ENCODE data around the gene PRKN. TPM values are rescaled to one million over a fixed set of nuclear protein-coding genes. Genes with fewer than 3 reads are reported as not detected.

PRKN gene
- total and polyA plus RNA-seq, 2 donors (not counting 1 experiment from before 2014, with no cell fraction given) = 0.43 to 4.6 TPM

- Histone ChIP-seq H2AFZ (ENCODE audit: low read length) (no peak overlapping the region), H3K4me3 (replicated peaks in 1 of 4; ENCODE audit: control extremely low read depth in 1 of 4, insufficient read depth in 1 of 4, low read depth in 3 of 4, low read length in 4 of 4) (no peak overlapping the region), H3K27me3 (ENCODE audit: control insufficient read depth, insufficient read depth, low read length) (no peaks in the 10 kb centered on the region), H3K4me2 (ENCODE audit: extremely low read depth, insufficient read depth, low read length) (no peak overlapping the region), H3K9ac (ENCODE audit: insufficient read depth, low read length) (no peak overlapping the region), H3K27ac (ENCODE audit: insufficient read depth, low read length) (no peak overlapping the region), H4K20me1 (ENCODE audit: control insufficient read depth, extremely low read depth, insufficient read depth, low read length) (no peaks in the 10 kb centered on the region), H3K79me2 (ENCODE audit: control insufficient read depth, insufficient read depth, low read length) (no peaks in the 10 kb centered on the region), H3K9me3 (ENCODE audit: control insufficient read depth, insufficient read depth, low read depth, low read length) (no peaks in the 10 kb centered on the region), H3K36me3 (ENCODE audit: control insufficient read depth, insufficient read depth, low read length) (no peaks in the 10 kb centered on the region), H3K4me1 (ENCODE audit: control insufficient read depth, extremely low read depth, insufficient read depth, low read length) (no peaks in the 10 kb centered on the region)
- no peak for DNase-seq (ENCODE audit: low read depth in 2 of 2)
- no peak for TF ChIP-seq EZH2 (IDR thresholded peaks at IDR 0.05; ENCODE audit: low read length, missing control alignments)
- no peak for TF ChIP-seq CTCF (conservative IDR thresholded peaks at IDR 0.05 in 1 of 2, IDR thresholded peaks at IDR 0.05 in 1 of 2; ENCODE audit: low read depth in 1 of 2, low read length in 2 of 2)
Measured at GRCh38 chr6:161348628-161348994, 1379.0 kb downstream of the PRKN start.

GRCh38 chr6:161347988-161348627 lies 1379.5 kb downstream of the PRKN start:
- no peak overlapping the region for H3K4me2 ChIP-seq (ENCODE audit: extremely low read depth, insufficient read depth, low read length)
- H3K36me3 ChIP-seq (ENCODE audit: control insufficient read depth, insufficient read depth, low read length) = no peaks in the 10 kb centered on the region
- H3K27ac ChIP-seq (ENCODE audit: insufficient read depth, low read length) = no peak overlapping the region
- no peaks in the 10 kb centered on the region for H3K79me2 ChIP-seq (ENCODE audit: control insufficient read depth, insufficient read depth, low read length)
- no peaks in the 10 kb centered on the region for H3K4me1 ChIP-seq (ENCODE audit: control insufficient read depth, extremely low read depth, insufficient read depth, low read length)
- no peak for TF ChIP-seq CTCF (conservative IDR thresholded peaks at IDR 0.05 in 1 of 2, IDR thresholded peaks at IDR 0.05 in 1 of 2; ENCODE audit: low read depth in 1 of 2, low read length in 2 of 2)
- no peaks in the 10 kb centered on the region for H3K27me3 ChIP-seq (ENCODE audit: control insufficient read depth, insufficient read depth, low read length)
- no peaks in the 10 kb centered on the region for H4K20me1 ChIP-seq (ENCODE audit: control insufficient read depth, extremely low read depth, insufficient read depth, low read length)
- H3K4me3 ChIP-seq (replicated peaks in 1 of 4; ENCODE audit: control extremely low read depth in 1 of 4, insufficient read depth in 1 of 4, low read depth in 3 of 4, low read length in 4 of 4) = no peak overlapping the region
- no peak overlapping the region for H3K9ac ChIP-seq (ENCODE audit: insufficient read depth, low read length)
- no peak for DNase-seq (ENCODE audit: low read depth in 2 of 2)
- no peak overlapping the region for H2AFZ ChIP-seq (ENCODE audit: low read length)
- H3K9me3 ChIP-seq (ENCODE audit: control insufficient read depth, insufficient read depth, low read depth, low read length) = no peaks in the 10 kb centered on the region

GRCh38 chr6:161347125-161347524 lies 1380.4 kb downstream of the PRKN start:
- Histone ChIP-seq H3K4me2 (ENCODE audit: extremely low read depth, insufficient read depth, low read length) (no peak overlapping the region), H3K27ac (ENCODE audit: insufficient read depth, low read length) (no peak overlapping the region), H3K36me3 (ENCODE audit: control insufficient read depth, insufficient read depth, low read length) (no peaks in the 10 kb centered on the region), H2AFZ (ENCODE audit: low read length) (no peak overlapping the region), H3K79me2 (ENCODE audit: control insufficient read depth, insufficient read depth, low read length) (no peaks in the 10 kb centered on the region), H3K9me3 (ENCODE audit: control insufficient read depth, insufficient read depth, low read depth, low read length) (no peaks in the 10 kb centered on the region), H3K9ac (ENCODE audit: insufficient read depth, low read length) (no peak overlapping the region), H3K27me3 (ENCODE audit: control insufficient read depth, insufficient read depth, low read length) (no peaks in the 10 kb centered on the region), H3K4me1 (ENCODE audit: control insufficient read depth, extremely low read depth, insufficient read depth, low read length) (no peaks in the 10 kb centered on the region), H4K20me1 (ENCODE audit: control insufficient read depth, extremely low read depth, insufficient read depth, low read length) (no peaks in the 10 kb centered on the region), H3K4me3 (replicated peaks in 1 of 4; ENCODE audit: control extremely low read depth in 1 of 4, insufficient read depth in 1 of 4, low read depth in 3 of 4, low read length in 4 of 4) (no peak overlapping the region)
- no peak for DNase-seq (ENCODE audit: low read depth in 2 of 2)
- no peak for TF ChIP-seq CTCF (conservative IDR thresholded peaks at IDR 0.05 in 1 of 2, IDR thresholded peaks at IDR 0.05 in 1 of 2; ENCODE audit: low read depth in 1 of 2, low read length in 2 of 2)
- no peak for TF ChIP-seq EZH2 (IDR thresholded peaks at IDR 0.05; ENCODE audit: low read length, missing control alignments)

Data from fibroblast of lung (primary cell).